CD4-positive, alpha-beta T cell treated with Interleukin-6 for 4 hours (primary cell): ENCODE measurements around the gene CAMK2D.

Source experiments
- DNase-seq: peaks from one replicate; pipeline ENCODE4 v3.0.0-alpha.2; 2020; ENCODE audit warnings: mixed read lengths

The CAMK2D gene

DNA sequence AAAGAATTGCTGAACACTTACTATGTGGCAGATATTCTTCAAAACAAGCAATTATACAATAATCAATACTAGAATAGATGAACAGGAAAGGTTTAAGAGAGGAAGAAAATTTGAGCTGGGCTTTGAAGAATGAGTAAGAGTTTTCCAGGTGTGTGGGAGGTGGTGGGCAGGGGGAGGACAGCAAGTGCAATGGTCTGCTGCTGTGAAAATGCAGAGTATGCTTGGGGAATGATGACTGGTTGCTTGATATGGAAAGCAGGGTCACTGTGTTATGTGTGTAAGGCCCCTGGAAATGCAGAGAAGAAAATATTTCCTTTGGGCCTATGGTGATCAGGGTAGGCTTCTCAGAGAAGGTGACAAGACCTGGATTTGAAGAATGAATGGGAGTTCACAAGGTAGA lies 300.3 kb downstream of the CAMK2D start:
- DNase-seq: no peak

DNA sequence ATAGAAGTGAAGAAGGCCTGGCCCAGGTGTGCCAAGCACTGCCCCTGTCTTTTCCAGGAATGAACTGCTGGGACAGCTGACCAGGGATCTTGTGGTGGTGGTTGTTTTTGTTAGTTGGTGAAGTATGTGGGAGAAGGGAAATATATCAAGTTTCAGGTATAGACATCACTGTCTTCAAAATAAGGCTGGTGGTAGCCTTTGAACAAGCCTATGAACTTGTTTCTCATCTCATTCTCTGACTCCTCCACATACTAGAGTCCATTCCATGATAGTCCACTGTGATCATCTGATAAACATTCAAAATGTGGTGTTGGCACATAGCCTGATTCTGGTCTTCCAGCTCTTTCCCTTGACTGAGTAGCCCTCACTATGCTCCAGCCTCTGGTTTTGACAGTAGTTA lies 303.7 kb downstream of the CAMK2D start:
- DNase-seq: no peak

DNA sequence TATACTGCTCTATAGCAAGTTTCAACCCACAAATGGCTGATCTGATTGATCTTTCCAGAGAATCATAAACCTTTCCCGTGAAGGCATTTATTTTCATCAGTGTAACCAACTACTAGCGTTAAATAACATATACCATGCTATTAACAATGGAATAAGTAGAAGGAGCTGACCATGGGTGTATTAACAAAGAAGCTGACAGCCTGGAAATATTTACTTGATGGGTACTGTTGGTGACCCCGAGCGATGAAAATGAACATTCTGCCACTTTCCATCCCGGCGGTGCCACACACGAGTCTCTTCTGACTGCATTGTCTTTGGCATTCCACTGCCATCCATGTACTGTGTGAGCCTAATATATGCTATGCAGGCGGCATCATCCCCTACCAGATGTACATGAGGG lies 304.4 kb downstream of the CAMK2D start:
- no peak for DNase-seq

DNA sequence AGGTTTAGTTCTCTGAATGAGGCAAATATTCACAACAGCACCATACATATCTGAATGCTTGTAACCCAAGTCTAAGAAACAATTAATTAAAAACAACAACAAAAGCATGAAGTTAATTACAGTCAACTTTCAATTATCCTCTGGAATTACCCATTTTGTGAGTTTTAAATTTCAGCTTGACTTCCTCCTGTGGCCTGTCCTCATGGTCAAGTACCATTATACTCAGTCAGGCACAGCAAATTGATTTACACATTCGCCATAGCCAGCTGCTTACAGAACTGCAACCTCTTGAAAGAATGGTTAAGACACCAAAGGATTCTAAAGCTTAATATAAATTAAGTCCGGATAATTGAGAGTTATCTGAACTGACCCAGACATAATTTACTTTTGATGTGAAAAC lies 306.5 kb downstream of the CAMK2D start:
- DNase-seq: no peak

DNA sequence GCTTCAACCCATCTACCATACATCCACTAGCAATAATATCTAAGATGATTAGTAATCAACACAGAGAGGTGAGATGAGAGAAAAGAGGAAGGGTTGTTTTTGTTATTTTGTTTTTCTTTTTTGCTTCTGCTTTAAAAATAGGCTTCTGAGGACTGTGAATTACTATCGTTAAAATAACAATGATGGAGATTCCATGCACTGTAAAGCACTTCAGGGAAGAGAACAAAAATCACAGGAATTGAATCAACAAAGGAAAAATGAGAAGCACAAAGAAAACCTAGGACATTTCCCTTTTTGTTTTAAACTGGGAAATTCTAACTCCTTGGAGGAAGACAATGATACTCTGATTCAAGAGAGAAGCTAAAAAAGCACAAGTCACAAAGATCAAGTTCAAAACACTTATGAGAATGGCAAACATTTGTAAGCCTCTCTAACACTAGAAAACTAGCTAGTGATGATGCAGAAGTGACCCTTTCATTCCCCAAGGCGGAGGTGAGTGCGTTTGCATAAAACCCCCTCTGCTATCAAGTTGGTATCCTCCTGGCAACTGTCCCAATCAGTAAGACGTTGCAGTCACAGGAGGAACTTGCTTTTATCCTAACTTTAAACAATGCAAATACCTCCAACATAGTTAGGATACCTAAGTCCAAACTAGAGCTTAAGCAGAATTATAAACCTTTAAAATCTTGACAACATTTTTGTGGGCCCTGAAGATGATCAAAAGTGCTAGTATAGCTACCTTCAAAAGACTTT lies 308.5 kb downstream of the CAMK2D start:
- DNase-seq: no peak

DNA sequence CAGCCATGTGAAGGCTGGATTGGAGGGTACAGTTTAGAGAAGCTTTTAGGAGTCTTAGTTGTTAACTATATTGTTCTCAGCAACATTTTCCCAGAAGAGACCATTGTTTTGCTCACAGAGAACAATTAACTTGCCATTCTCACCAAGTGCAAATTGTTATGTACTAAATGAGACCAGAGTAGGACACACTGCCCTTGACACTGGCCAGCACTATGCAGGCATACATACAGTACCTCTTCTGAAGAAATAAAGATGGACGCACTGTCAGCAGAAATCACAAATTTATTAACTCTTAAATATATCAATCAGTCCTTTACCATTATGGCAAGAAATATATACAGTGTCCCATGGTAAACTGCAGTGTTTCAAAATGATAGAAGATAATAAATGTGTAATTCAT lies 309.4 kb downstream of the CAMK2D start:
- DNase-seq: no peak

DNA sequence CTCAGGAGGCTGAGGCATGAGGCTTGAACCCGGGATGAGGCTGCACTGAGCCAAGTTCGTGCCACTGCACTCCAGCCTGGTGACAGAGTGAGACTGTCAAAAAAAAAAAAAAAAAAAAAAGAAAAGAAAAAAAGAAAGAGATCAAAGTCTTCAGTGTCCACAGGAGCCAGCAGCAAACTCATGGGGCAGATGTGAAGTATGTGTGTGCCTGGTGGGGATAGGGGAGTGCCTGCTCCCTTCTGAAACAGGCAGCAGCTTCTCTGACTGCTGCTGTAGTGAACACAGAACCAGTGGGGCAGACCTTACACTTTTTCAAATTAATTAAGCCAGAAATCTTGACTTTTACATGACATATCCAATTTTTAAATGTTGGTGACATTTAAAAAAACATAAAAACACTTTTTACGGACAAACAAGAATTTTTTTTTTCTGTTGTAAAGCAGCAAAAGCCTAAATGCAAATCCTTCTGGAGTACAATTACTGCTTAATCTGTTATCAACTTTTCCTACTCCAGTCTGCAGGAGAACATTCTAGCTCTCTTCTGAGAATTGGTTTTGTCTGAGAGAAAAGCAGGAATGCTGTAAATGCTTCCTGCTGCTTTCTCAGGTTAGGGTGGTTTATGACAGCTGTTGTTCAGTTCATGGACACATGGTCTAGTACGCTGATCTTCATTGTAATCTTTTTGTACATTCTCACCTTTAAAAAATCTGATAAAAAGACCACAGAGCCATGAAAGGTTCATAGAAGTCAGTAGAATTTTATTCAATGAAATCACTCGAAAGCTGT lies 311.1 kb downstream of the CAMK2D start:
- no peak for DNase-seq

DNA sequence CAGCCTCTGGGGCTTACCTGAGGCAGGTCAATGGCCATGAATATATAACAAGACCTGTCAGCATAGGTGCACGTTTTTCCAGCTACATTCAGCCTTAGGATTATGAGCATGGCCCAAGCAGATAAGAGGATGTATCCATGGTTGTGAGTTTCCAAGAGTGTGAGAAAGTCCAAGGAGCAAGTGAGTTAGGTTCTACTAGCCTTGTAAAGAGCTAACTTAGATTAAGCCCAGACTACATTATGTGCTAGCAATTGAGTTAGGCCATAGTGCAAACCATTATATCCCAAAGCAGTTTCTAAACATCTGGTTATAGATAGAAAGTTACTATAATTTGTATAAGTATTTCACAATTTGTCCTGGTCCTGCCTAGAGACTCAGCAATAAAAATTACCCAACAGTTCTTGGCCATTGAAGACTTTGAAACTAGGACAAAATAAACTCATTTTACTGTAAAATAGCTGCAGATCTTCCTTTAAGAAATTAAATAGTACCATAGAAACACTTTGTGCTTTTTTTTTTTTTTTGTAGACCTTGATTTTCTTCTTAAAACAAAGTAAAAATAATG lies 312.0 kb downstream of the CAMK2D start:
- no peak for DNase-seq

DNA sequence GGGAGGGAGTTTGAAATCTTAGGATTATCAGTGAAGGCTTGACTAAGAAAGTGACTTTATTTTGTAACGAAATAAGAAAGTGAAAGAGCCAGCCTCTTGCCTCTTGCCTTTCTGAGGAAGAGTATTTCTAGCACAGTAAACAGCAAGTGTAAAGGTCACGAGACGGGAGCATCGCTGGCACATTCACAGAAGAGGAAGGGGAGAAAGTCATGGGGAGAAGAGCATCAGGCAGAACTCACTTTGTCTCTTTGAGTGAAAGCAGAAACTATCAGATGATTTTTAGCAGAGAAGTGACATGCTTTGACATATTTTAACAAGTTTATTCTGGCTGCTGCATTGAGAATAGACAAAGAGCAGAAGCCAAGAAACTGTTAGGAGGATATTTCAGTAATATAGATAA lies 313.8 kb downstream of the CAMK2D start:
- no peak for DNase-seq

DNA sequence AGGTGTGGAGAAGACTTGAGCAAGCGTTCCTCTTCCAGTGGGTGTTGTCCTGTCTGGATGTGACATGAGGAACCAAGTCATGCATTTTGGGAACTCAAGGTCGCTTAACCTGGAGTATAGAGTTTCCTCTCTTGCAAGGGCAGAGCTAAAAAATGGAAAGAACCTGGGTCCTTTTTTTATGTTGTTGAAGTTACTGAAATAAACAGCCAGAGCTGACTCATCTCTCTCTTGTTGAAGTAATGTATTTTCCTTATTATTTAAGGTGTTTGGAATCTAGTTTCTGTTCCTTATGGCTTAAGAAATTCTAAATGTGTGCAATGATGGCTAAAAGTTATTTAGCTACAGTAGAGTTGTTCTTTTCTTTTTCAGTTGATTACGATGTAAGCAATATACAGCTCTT lies 314.5 kb downstream of the CAMK2D start:
- no peak for DNase-seq

DNA sequence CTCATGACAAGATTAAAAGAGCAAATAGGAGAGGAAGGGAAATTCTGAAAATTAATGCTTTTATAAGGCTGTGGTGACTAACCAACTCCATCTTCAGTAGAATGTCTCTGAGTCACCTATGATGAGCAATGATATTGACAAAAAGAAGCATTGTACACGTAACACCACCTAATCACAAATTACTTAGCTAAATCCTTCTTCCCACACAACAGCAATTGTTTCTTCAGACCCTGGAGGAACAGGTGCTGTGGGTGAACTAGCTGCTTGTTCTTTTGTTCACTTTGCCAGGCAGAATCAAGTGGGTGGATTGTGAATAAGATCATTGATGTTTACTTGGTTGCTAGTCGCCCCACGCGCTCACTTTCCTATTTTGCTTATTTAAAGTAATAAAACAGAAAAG lies 315.5 kb downstream of the CAMK2D start:
- no peak for DNase-seq

DNA sequence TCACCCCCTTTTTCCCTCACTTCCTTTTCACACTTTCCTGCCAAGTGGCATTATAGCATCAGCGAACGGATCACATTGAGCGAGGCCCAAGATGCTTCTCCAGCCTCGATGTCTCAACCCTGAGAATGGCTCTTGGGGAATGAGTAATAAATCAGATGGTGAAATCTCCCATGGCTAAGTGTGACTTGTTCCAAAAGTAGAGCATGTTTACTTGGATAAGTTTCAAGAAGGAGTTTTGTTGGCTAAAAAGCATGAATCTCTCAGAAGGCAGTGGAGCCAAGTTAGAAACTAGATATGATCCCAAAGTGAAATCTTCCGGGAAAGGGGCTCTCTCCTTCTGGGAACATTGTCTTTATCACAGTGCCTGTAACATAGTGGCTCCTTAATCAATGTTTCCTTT lies 316.3 kb downstream of the CAMK2D start:
- no peak for DNase-seq

DNA sequence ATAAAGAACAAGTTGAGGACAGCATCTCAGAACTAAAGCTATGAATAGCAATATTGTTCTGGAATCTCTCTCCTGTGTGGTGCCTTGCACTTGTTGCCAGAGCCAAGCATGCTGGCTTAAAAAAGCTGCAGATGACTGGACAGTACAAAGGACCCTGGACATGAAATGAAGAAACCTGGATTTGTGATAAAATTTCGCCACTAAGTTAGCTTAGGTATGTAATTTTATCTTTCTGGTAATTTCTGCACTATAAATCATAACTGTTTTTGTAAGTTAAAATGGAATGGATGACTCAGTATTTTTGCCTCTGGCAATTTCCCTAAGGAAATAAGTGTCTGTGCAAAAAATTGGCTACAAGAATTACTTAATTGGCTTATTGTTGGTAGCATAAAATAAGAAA lies 317.2 kb downstream of the CAMK2D start:
- no peak for DNase-seq

DNA sequence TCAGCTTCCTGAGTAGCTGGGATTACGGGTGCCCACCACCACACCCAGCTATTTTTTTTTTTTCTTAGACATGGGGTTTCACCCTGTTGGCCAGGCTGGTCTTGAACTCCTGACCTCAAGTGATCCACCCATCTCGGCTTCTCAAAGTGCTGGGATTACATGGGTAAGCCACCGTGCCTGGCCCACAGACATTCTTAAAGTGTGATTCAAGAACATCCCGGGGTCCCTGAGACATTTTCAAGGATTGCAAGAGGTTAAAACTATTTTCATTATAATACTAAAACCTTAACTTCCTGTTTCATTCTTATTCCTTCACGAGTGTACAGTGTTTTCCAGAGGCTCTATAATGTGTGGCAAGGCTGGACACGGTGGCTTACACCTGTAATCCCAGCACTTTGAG lies 318.7 kb downstream of the CAMK2D start:
- no peak for DNase-seq

DNA sequence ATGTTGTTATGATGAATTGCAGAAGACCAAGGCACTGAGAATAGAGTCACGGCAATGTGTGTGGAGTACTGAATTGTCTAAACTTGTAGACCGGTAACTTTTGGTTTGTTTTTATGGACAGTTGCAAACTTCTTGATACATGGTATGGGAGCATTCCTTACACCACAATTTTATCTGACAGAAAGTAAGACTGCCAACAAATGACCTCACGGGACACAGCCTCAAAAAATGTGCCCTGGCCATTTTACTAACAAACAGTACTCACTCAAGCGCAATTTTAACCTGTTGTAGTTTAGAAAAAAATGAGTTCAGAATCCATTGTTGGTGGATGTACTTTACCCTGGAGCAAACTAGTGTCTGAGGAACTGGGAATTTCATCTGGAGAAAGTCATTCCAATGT lies 321.2 kb downstream of the CAMK2D start:
- DNase-seq: no peak

DNA sequence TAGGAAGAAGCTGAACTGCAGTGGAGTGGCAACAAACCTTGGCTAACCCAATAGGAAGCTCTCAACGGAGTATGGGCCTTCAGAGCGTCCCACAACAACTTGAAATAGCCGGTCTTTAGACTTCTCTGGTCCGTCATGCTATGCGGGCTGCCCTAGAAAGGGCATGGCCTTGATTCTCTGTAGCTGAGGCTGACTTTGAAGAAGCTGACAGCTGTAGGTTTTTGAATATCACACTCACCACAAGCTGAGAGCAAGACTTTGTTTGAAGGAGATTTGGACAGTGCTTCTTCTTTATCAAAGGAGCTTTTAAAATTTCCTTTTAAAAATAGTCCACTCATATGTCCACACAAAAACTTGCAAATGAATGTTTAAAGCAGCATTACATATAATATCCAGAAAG lies 322.9 kb downstream of the CAMK2D start:
- DNase-seq: no peak

DNA sequence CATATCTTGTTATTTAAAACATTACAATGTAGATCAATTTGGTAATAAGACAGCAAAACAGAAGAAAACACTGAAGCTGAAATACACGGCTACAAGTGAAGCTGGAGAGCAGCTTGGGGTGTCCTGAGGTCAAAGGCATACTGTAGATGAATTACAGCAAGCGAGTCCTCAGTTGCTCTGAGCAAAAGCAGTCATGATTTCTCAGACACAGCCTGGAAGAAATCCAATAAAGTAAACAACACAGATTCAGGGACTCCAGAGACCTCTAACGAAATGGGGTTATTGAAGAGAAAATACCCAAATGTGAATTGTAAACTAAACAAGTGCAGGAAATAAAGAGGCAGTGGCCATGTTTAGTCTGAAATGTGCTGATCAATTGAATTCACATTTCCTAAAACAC lies 324.4 kb downstream of the CAMK2D start:
- DNase-seq: no peak

DNA sequence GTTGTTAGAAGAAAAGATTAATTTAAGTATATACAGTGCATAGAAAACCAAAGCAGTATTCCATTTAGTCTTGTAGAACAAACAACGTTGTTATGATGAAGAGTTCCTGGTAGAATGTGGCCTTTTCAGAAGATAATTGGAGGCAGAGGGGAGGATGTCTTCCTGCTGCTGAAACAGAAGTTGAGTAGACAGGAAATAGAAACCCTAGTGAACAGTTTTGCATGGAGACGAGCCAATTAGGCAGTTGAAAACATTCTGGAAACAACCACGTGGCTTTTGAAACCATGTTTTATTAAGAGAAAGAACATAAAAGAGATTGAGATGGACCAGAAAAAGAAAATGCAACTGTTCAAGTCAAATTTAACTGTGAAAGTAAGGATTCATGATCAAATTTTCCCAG lies 325.2 kb downstream of the CAMK2D start:
- DNase-seq: no peak

DNA sequence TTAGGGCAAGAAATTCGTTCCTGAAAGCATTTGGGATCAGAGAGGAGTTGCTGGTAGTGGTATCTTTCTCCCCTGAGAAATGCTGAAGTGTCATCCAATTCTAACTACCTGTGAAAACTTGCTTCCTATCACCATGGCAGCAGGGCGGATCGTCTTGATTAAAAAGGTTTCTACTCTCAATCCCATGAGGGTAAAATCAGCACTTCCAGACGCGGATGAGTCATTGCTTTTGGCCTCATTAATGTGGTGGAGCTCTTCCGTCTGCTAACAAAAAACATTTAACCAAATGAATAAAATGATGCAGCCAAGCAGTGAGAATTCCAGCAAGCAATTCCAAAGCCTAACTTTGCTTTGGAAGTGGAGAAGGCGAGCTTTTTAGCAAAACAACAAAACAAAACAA lies 325.6 kb downstream of the CAMK2D start:
- peak; percentile 16 for DNase-seq

DNA sequence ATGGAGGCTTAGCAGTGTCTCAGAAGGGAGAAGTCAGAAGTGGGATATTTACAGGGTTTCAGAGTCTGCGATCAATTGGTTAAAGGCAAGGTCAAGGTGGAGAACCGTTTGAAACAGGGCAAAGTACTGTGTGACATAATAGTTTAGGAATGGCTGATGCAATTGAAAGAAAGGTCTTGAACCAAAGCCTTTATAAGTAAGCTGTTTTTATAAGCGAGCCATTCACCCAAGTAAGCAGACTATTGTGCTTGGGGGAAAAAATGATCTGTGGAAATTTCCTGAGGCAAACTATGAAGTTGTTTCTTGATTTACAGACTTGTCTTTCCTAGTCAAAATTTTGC lies 327.3 kb downstream of the CAMK2D start:
- DNase-seq: no peak

DNA sequence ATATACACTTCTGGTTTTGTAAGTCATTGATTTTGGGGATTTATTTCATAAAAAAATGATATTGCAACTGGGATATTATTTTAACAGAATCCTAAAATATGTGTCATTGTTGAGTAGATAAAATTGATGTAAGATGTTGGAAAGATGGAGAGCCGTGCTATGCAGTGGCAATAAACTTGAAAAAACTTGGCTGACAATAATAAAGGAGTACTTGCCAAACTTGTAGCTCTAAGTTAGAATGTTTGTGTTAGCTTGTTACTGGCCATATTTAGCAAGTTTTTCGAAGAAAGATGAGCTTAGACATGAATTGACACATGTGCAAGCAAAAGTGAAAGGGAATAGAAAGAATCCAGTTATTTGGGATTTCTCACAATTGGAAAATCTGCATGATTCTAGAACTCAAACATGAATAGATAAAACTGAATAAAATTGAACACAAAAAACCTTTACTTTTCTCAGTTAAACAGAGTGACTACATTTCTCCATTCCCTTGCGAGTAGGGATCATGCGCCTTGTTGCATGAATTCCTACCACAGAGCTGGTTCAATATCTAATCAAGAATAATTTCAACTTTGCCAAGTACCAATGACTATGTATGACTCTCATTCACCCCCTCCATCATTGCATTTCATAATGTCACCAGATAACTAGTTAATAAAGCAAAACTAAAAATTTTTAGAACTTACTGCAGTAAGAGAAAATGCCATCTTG lies 327.8 kb downstream of the CAMK2D start:
- DNase-seq: no peak

DNA sequence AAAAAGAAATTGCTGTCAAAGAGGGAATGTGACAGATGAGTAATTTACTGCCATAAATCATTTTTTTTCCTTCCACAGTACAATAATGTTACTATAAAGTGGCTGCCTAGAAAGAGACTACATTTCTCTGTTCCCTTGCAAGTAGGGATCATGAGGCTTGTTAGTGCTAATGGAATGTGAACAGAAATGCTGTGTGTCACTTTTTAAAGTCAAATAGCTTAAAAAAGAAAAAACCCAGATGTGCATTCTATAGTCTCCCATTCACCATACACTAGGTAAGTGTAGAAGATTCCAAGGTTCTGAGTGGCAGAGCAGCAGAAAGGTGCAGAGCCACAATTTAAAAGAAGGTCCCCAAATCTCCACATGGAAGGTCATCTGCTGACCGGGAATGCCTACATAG lies 328.4 kb downstream of the CAMK2D start:
- no peak for DNase-seq

DNA sequence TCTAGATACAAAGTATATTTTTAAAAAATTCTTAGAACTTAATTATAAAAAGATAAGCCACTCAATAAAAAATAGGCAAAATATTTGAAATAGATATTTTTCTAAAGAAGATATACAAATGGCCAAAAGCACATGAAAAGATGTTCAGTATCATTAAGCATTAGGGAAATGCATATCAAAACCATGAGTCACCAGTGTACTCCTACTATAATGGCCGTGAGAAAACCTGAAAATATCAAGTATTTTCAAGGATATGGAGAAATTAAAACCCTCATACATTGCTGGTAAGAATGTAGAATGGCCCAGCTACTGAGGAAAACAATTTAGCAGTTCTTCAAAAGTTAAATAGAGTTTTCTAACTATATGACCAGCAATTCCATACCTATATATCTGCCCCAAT lies 337.9 kb downstream of the CAMK2D start:
- DNase-seq: no peak

DNA sequence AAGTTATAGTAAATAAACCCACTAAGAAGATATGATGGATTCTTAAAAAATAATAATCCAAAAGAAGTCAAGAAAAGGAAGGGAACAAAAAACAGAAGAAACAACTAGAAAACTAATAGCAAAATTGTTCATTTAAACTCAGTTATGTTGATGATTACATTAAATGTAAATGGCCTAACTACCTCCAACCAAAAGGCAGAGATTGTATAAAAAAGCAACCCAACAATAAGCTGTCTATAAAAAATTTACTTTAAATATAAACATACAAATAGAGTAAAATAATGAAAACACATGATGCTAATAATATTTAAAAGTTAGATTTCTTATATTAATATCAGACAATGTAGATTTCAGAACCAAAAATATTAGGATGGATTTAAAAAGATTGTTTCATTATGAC lies 340.6 kb downstream of the CAMK2D start:
- DNase-seq: no peak
